ENCODE data around the gene FBN3.

FBN3 gene

DNA sequence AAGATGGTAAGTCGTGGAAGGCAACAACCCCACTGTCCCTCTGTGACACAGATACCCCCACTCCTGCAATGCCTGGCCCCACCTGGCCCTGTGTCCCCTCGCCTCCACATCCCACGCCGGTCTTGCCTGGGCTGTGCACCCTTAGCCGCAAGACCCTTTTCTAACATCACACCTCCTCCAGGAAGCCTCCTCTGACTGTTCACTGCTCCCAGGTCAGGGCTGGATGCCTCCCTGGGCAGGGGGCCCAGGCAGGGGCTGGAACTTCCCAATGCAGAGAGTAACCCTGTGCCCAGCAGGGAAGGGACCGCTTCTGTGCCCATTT, 1.3 kb downstream of the FBN3 start:
- DNase-seq = no peak

DNA sequence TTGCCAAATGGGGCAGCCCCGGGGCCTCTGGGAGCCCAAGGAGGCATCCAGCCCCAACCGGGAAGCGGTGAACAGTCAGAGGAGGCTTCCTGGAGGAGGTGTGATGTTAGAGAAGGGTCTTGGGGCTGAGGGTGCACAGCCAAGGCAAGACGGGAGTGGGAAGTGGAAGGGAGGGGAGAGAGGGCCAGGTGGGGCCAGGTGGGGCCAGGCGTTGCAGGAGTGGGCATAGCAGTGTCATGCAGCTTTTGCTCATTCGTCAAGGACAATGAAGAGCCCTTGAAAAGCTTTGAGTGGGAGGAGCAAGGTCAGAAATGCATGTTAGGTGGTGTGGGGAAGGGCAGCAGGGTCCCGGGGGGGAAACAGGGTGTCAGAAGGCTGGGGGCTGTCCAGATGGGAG, 1.8 kb downstream of the FBN3 start:
- DNase-seq = no peak

DNA sequence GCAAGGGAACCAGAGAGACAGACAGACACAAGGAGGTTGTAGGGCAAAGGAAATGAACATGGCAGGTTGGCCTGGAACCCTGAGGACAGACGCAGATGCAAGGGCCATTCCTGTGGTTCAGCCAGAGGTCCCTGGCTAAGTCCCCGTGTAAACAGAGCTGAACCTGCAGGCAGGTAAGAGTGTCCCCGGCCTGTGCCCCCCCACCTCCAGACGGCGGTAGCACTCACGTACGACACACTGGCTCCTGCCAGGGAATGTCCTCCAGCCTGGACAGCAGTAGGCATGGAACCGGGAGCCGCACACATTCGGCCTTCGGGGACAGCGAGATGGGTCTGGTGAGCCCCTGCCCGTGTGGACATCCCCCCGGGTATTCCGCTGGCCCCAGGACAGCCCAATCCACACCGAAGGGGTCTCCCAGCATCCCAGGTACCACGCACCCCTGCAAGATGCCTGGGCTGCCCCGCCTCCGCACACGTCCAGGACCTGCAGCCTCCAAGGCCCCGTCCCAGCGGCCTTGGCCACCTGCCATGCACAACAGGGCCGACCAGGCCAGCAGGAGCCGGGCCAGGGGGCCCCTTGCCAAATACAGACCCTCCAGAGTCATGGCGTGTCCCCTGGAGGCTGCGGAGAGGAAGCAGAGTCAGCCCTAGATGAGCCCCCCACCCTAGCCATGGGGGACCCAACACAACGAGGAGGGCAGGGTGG, 2.4 kb downstream of the FBN3 start:
- no peak for DNase-seq

DNA sequence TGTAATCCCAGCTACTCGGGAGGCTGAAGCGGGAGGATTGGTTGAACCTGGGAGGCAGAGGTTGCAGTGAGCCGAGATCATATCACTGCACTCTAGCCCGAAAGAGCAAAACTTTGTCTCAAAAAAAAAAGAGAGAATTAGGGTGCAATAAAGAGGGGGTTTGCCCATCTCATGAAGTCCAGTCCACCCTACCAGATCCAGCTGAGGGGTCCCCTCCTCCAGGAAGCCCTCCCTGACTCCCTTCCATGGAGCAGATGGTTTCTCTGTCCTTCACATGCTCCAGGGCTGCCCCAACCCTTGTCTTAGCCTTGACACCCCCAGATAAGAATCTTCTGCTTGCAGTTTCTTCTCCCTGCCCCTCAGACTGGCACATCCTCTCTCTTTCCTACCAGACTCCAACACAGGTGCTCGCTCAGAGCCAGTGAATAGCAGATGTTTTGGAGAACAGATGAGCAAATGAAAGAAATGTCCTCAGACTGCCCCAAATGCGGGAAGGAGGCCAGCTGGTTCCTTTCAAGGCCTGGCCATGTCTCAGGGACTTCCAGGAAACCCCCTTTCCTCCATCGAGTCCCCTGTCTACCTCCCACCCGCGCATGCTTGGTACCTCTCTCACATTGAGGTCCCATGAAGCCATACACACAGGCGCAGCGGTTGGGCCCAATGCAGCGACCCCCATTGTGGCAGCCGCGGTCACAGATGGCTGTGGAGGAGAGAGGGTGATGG, 5.0 kb downstream of the FBN3 start:
- no peak for DNase-seq

DNA sequence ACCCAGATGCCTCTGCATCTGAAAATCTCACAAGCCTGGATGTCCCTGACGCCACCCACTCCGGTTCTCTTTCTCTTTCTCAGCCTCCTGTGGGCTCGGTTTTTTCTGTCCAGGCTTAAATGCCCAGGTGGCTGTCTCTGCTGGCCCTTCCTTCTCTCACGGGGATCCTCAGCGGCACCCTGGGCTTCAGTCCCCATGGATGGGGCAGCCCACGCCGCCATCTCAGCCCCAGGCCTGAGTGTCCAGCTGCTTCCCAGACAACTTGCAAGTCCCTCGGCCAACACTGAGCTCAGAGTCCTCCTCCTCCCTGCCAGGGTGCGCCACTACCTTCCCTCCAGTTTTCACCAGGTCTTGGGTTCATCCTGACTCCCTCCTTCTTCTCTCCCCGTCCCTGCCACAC, 6.4 kb downstream of the FBN3 start:
- no peak for DNase-seq

DNA sequence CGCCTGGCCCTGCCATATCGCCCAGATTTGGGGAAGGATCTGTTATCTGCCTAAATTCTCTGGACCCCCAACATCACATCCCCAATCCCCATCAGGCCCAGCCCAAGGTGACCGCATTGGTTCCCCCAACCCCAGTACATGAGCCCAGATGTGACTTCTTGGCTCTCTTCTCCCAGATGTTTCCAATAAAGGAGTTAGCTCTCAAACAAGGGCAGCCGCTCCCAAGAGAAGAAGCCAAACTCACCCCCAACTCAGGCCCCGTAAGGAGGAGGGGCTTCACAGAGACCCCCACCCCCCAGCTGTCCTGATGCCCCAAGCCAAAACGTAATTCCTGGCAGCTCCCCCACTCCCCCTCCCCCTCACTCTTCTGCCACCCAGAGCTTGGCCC, 6.9 kb downstream of the FBN3 start:
- no peak for DNase-seq

DNA sequence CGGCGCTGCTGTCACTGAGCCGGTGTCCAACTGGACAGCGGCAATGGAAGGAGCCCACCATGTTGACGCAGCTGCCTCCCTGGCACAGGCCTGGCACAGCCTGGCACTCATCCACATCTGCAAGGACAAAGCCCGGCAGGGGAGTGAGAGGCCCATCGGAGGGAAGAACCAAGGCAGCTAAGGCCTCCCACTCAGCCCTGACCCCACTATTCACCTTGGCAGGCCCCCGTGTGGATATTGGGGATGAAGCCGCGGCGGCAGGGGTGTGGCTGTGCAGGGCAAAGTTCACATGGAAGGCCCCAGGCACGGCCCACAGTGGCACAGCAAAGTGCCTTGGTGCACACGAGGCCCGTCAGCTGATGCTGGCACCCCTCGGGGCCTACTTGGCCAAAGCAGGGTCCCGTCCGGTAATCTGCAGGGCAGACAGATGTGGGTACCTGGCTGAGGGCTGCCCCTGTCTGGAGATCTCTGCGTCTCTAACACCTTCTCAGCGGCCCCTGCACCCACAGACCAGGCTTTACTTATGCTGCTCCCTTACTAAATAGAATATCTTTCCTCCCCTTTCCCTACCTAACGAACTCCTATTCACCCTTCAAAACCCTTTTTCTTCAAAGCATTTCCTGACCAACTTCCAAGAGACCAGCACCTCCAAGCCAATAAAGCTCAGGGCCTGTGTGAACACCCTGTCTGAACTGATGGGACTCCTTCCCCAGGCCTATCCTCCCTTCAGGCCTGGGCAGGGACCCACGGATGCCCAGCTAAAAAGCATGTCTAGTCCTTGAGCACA, 7.5 kb downstream of the FBN3 start:
- no peak for DNase-seq

DNA sequence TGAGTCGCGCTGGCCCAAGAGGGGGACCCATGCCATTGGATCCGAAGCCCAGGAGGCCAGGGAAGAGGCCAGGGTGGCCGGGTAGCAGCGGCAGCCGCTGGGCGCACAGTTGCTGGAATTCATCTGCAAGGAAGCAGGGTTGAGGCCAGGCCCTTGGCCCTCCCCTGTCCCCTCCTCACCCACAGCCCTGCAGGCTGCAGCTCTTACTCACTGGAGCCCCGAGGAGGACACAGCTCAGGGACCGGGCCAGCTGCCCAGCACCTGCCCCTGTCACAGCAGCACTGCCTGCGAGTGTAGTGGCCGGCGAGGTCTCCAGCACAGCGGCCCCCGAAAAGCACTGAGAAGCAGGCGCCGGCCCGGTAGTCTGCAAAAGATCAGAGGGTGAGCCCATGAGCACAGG, 11.2 kb downstream of the FBN3 start:
- DNase-seq = no peak

DNA sequence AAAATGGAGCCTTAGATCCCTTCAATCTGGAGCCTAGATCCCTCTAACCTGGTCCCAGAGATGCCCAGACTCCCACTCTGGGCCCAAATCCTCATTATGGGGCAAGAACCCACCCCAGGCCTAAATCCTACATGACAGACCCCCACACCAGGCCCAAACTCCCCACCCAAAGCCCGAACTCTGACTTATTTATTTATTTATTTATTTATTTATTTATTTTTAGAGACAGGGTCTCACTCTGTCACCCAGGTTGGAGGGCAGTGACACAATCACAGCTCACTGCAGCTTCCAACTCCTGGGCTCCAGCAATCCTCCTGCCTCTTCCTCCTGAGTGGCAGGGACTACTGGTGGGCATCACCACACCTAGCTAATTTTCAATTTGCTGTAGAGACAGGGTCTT, 12.0 kb downstream of the FBN3 start:
- DNase-seq = no peak

DNA sequence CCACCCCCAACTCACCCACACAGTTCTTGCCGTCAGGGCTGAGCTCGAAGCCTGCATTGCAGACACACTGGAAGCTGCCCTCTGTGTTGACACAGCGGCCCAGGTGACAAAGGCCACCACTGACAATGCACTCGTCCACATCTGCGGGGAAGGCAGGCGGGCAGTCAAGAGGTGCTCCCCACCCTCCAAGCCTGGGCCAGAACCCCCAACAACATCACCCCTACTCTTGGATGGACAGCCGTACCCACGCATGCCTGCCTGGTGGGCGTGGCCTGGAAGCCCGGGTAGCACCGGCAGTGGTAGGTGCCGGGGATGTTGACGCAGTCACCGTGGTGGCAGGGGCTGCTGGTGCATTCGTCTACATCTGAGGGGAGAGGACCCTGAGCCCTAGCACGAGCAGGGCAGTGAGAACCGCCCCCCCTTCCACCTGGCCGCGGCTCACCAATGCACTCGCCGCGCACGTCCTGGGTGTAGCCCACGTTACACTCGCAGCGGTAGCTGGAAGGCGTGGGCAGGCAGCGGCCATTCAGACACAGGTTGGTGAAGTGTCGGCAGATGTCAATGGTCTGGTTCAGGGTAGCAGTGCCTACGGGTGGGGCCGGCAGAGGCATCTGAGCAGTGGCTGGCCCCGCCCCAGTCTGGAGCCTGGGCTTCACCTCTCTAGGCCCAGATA, 13.3 kb downstream of the FBN3 start:
- no peak for DNase-seq

DNA sequence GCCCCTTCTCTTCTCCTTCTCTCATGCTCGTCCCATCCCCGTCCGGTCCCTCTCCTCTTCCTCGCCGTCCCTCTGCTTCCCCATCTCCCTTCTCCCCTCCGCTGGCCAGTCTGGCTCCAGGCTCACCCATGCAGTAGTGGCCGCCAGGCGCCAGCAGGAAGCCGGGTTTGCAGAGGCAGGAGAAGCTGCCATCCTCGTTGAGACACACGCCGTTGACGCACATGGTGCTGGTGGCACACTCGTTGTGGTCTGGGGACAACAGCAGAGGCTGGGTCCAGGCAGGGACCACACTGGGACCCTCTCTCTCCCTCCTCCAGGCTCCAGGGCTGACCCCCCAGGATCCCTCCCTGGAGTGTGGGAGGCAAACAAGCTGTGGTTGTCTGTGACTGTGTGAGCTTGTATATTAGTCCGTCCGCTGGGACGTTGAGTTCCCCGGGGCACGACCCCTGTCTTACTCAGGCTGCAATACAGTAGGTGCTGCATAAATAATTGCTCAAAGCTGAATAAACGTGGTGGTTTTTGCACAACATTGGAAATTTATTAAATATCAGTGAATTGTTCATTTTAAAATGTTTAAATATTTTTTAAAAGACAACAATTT, 16.4 kb downstream of the FBN3 start:
- DNase-seq = no peak

DNA sequence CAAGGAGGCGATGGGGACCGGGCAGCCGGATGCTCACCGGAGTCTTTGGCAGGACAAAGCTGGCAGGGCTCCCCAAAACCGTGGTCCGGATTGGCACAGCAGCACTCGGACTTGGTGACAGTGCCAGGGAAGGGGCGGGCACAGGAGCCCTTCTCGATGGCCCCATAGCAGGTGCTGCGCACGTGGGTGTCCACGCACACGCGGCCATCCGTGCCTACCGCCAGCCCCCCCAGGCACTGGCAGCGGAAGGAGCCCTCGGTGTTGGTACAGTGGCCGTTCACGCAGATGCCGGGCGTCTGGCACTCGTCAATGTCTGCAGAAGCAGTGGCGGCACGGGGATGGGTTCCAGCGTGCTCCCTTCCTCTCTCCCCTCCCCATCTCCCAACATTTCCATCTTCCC, 17.9 kb downstream of the FBN3 start:
- DNase-seq = no peak

DNA sequence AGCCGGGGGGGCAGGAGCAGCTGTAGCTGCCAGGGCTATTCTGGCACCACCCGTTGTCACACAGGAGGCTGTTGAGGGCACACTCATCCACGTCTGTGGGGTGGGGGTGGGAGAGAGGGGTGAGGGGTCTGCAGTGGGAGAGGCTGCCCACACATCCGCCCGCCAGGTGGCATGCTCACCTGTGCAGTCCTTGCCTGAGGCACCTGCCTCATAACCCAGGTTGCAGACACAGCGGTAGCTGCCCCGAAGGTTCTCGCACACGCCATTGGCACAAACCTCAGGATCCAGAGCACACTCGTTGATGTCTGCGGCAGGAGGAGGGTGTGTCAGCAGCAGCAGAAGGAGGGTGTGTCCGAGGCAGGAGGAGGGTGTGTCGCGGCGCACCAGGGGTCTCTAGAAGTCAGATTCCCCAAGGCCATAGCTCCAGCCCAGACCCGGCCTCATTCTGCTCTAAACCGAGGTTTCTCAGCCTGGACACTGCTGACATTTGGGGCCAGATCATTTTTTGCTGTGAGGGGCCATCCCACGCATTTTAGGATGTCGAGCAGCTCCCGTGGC, 20.3 kb downstream of the FBN3 start:
- no peak for DNase-seq

DNA sequence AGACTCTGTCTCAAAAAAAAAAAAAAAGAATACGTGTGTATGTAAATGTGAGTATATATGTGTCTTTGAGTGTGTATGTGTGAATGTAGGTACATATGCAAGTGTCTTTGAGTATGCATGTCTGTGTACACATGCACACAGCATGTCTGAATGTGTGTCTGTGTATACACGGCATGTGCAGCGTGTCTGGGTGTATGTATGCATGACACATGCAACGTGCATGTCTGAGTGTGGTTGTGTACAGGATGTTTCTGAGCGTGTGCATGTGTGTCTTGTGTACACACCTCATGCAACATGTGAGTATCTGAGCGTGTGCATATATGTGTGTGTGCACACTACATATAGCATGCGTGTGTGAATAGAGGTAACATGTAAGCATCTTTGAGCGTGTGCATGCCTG, 20.8 kb downstream of the FBN3 start:
- DNase-seq = no peak

DNA sequence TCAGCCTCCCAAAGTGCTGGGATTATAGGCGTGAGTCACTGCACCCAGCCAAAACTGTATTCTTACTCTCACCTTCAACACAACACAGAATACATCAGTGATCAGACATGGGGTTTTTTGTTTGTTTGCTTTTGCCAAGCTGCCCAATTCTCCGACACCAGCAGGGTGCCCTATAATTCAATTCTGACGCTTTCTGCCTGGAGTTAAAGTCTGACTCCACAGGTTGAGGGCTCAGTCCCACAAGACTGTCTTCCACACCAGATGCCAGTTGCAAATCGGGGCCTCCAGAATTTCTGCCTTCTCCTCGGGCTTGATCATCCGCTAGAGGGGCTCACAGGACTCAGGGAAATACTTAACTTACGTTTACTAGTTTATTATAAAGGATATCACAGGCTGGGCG, 22.1 kb downstream of the FBN3 start:
- DNase-seq = no peak

DNA sequence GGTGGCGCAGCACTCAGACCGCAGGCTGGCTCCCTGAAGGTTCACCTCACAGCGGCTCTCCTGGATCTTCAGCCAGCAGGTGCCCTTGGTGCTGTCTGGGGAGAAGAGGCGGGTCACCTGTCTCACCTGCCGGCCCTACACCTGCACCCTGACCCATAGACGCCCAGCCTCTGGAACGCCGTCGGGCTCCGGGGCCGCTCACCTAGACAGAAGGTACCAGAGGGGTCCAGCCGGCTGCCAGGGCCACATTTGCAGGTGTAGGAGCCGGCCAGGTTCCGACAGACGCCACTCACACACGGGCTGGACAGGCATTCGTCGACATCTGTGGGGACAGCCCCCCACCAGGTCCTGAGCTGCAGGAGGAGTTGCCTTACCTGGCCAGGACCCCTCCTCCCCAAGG, 22.9 kb downstream of the FBN3 start:
- no peak for DNase-seq

DNA sequence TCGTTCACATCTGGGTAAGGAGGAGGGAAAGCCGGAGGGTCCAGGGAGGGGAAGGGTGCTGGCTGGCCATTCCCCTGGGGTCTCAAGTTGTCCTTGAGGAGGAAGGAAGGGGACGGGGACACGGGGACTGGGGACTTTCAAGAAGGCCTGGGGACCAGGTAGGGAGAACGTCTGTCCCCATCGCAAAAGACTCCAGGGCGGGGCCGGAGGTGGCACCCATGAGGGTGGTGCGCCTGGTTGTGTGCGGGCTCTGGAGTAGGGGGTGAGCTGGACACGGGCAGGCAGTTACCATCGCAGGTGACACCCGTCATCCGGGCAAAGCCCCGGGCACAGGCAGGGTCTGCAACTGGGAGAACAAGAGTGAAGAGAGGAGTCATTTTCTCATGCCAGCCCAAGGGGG, 23.4 kb downstream of the FBN3 start:
- no peak for DNase-seq

DNA sequence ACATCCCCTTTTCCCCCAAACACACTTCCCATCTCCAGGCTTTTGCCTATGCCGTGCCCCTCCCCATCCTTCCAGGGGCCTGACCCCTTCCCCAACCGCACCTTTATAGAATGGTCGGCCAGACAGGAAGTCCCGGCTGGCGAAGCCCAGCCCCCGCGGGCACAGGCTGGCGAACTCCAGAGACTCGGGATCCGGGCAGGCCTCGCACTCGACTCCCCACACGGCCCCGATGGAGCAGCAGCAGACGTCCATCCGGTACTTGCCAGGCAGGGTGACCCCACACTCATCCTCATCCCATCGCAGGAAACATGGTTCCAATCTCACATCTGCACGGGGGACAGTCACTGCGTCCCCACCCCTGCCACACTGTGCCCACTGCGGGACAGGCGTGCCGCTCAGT, 25.7 kb downstream of the FBN3 start:
- DNase-seq = no peak

DNA sequence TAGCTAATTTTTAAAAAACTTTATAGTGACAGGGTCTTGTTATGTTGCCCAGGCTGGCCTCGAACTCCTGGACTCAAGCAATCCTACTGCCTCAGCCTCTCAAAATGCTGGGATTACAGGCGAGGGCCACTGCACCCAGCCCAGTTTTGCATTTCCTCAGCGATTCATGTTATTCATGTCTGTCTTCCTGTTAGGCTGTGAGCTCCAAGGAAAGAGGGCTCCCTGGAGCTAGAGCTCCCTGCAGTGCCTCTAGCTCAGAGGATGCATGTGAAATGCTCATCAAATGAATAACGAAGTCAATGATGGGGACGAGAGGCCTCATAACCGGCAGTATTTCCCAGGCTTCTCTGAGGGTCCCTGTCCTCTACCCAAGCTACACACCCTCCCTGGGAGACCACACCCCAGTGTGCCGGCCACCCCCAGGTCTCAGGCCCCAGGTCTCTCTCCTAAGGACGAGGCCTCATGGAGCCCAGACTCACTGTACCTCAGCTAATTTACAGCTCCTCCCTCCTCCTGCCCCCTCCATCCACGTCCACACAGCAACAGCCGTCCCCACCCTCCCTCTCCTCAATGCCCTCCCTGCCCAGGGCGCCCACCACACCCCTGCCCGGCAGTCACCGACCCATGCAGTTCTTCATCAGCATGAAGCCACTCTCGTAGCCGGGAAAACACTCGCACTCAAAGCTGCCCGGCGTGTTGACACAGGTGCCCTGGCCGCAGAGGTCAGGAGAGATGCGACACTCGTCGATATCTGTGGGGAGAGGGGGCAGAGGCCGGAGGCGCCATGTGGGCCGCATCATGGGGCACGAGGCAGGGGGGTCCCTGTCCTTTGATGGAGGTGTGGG, 28.5 kb downstream of the FBN3 start:
- DNase-seq = no peak

DNA sequence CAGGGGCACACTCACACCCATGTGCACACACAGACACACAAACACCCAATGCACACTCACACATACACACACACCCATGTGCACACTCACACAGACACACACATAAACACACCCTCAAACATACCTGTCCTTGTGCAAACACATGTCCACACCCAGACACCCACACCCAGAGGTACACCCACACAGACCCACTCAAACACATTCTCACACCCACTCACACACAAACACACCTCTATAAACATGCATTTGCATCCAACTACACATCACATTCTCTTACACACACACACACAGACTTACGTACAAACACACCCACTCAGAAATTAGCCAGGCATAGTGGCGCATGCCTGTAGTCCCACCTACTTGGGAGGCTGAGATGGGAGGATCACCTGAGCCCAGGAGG, 31.4 kb downstream of the FBN3 start:
- no peak for DNase-seq

DNA sequence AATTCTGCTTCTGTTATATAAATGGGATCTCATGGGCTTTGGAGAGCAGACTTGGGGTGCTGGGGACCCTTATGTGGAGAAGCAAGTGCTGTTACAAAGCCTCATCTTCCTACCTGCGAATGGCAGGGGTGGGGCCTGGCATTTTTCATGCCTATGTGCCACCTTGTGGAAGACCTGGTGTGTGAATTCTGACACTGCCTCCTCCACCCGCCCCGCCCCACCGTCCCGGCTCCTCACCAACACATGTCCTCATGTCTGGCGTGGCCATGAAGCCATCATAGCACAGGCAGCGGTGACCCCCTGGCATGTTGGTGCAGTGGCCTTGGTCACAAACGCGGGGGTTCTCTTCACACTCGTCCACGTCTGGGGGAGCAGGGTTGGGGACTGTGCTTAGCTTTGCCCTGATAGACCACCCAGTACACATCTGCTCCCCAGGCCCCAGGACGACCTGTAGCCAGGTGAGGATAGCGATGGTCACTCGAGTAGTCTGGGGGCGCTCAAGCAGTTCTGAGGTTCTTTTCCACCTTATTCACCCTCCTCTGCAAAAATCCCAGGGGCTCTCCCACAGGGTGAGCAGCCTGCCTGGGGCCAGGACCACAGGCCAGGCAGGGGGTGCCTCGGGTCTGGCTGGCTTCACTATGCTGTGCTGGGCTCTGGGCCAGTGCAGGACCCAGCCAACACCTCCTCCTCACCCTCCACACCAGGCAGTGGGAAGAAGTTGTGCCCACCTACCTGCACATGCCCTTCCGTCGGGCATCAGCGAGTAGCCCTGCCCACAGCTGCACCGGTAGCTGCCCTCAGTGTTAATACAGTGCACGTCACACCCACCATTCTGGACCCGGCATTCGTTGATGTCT, 32.7 kb downstream of the FBN3 start:
- no peak for DNase-seq
